HL-60 (cell line): ENCODE measurements around the gene HPSE2.

Experiments used
- POLR2AphosphoS5 ChIP-seq: IDR thresholded peaks from 2 replicates; pipeline ENCODE4 v1.6.1; 2012; ENCODE audit warnings: low read depth
- TF ChIP-seq, protein P1 (sequence below): IDR thresholded peaks from one replicate; pipeline ENCODE4 v1.5.1; 2011; ENCODE audit warnings: low read length, control low read depth, inconsistent platforms; ENCODE audit not compliant: insufficient read depth

- TF ChIP-seq, protein P1, sequence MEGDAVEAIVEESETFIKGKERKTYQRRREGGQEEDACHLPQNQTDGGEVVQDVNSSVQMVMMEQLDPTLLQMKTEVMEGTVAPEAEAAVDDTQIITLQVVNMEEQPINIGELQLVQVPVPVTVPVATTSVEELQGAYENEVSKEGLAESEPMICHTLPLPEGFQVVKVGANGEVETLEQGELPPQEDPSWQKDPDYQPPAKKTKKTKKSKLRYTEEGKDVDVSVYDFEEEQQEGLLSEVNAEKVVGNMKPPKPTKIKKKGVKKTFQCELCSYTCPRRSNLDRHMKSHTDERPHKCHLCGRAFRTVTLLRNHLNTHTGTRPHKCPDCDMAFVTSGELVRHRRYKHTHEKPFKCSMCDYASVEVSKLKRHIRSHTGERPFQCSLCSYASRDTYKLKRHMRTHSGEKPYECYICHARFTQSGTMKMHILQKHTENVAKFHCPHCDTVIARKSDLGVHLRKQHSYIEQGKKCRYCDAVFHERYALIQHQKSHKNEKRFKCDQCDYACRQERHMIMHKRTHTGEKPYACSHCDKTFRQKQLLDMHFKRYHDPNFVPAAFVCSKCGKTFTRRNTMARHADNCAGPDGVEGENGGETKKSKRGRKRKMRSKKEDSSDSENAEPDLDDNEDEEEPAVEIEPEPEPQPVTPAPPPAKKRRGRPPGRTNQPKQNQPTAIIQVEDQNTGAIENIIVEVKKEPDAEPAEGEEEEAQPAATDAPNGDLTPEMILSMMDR = no peak
- no peak for TF ChIP-seq POLR2AphosphoS5
Measured at GRCh38 chr10:99234791-99235657, 628 bp downstream of the HPSE2 start.
